Activated T-cell treated with anti-CD3 and anti-CD28 coated beads, Interleukin-2, amount 50 U/mL, for 24 hours (primary cell): Measurements from ENCODE around the gene GDPD4.

Experiments used
- DNase-seq: peaks from one replicate; pipeline ENCODE4 v3.0.0-alpha.2; 2020
- H3K27ac Mint-ChIP-seq: 2 replicates; pipeline ENCODE4 v1.8.0; 2020; ENCODE audit warnings: mild to moderate bottlenecking, mixed read lengths
- H3K27me3 Mint-ChIP-seq: 2 replicates; pipeline ENCODE4 v1.8.0; 2020; ENCODE audit warnings: mixed read lengths
- H3K36me3 Mint-ChIP-seq: 2 replicates; pipeline ENCODE4 v1.8.0; 2020; ENCODE audit warnings: low read depth, mixed read lengths
- H3K4me1 Mint-ChIP-seq: 2 replicates; pipeline ENCODE4 v1.8.0; 2020; ENCODE audit warnings: low read depth, mixed read lengths
- H3K4me3 Mint-ChIP-seq: 2 replicates; pipeline ENCODE4 v1.8.0; 2020; ENCODE audit warnings: mild to moderate bottlenecking, moderate library complexity, mixed read lengths
- H3K9me3 Mint-ChIP-seq: 2 replicates; pipeline ENCODE4 v1.8.0; 2020; ENCODE audit warnings: mixed read lengths

Gene GDPD4

DNA sequence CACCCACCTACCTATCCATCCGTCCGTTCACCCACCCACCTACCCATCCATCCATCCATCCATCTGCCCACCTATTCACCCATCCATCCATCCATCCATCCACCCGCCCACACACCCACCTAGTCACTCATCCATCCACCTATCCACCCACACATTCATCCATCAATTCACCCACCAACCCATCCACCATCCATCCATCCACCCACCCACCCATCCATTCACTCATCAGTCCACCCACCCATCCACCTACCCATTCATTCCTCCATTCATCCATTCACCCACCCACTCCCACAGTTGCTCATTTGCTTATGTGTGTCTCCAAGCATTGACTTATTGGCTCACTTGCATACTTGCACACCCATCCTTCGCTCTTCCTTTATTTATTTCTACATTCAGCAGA is 123.3 kb downstream of the GDPD4 start:
- Mint-ChIP-seq H3K36me3 (no peaks in the 10 kb centered on the region), H3K4me1 (no peaks in the 10 kb centered on the region), H3K4me3 (no peak overlapping the region), H3K27me3 (no peaks in the 10 kb centered on the region), H3K9me3 (peaks cover 3% of the 10 kb centered on the region), H3K27ac (no peak overlapping the region)
- no peak for DNase-seq

DNA sequence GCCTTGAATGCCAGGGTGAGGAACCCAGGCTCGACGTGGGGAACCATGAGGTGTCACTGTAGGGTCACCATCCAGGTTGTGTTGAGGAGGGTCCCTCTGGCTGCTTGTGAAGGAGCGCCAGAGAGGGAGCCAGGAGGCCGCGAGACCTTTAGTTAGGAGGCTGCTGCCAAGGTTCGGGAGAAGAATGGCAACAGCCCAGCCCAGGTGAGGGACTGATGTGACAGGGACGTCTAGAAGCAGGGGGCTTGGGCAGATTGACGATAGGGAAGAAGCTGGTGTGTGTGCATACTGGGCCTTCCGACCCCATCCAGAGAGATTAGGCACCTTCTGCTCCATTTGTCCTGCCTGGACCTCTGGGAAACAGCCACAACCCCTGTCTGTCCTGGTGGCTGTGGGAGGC is 124.5 kb downstream of the GDPD4 start:
- no peaks in the 10 kb centered on the region for H3K27me3 Mint-ChIP-seq
- DNase-seq = no peak
- H3K9me3 Mint-ChIP-seq = peaks cover 3% of the 10 kb centered on the region
- H3K36me3 Mint-ChIP-seq = no peaks in the 10 kb centered on the region
- no peak overlapping the region for H3K4me3 Mint-ChIP-seq
- no peak overlapping the region for H3K27ac Mint-ChIP-seq
- no peaks in the 10 kb centered on the region for H3K4me1 Mint-ChIP-seq

DNA sequence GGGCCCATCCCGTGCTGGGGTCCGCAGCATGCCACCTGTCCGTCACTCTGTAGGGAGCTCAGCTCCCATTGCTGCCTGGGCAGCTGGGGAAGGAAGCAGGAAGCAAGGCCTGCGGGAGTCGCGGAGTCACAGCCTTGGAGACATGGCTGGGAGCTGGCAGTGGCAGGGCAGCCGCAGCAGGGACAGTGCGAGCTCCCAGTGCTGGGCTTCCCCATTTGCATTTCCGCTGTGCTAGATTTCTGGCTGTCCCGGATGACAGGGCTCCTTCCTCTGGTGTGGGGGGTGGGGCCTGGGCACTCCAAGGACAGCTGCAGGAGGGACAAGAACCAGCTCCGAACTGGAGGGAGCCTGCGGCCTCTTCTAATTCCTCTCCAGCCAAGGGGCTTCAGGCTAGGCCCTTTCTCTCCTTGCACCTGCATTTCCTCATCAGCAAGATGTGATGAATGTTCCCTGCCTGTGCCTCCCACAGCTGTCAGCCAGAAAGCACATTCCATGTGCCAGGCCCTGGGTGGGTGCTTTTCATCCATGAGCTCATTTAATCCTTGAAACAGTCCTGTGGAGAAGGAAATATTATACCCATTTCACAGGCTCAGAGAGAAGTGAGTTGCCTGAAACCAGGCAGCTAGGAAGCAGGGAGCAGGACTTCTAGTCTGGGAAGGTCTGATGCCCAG is 125.5 kb downstream of the GDPD4 start:
- H3K4me3 Mint-ChIP-seq = no peak overlapping the region
- H3K4me1 Mint-ChIP-seq = no peaks in the 10 kb centered on the region
- DNase-seq = no peak
- H3K27ac Mint-ChIP-seq = no peak overlapping the region
- H3K27me3 Mint-ChIP-seq = no peaks in the 10 kb centered on the region
- H3K36me3 Mint-ChIP-seq = no peaks in the 10 kb centered on the region
- peaks cover 3% of the 10 kb centered on the region for H3K9me3 Mint-ChIP-seq

DNA sequence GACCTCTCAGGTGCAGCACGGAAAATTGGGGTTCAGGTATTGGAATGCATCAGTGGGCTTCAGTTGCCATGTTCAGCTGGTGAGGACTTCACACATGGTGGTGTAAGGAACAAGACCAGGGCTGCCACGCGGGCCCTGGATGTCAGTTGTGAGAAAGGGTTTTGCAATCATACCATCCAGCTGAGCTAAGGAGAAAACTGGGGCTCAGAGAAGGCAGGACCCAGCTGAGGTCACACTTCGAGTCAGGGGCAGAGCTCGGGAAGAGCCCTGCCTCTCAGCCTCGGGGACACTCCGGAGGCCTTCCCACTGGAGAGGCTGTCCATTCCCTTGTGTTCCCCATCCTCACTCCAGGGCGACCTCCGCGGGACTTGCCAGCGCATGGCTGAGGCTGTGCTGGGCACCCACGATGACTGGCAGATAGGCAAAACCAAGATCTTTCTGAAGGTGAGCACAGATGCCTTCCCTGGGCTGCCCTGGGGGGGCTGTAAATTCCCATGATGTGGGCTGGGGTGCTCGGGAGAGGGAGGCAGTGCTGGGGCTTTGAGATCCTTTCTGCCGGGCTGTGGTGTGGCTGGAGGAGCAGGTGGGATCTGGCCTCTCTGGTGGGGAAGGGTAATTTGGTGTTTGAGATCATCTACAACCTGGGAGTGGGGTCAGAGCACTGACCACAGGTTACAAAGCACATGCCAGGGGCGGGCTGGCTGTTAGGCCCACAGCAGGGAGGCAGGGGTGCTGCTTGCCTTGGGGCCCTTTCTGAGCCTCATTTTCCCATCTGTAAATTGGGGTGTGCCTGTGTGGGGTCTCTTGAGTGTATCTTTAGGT is 126.3 kb downstream of the GDPD4 start:
- Mint-ChIP-seq H3K4me1 (no peaks in the 10 kb centered on the region), H3K27me3 (no peaks in the 10 kb centered on the region), H3K36me3 (no peaks in the 10 kb centered on the region), H3K4me3 (no peak overlapping the region), H3K27ac (no peak overlapping the region), H3K9me3 (peaks cover 3% of the 10 kb centered on the region)
- no peak for DNase-seq

DNA sequence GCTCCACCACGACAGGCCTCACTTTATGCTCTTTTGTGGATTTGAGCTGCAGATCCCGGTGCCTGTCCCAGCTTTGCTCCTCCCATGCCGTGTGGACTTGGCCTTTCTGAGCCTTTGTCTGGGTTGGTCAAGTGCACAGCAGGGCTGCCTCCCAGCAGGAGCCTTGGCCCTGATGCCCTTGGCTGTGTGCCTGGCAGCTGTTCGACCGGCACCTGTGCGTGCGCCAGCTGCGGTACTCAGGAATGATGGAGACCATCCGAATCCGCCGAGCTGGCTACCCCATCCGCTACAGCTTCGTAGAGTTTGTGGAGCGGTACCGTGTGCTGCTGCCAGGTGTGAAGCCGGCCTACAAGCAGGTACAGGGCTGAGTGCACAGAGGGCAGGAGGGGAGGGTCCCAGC is 126.9 kb downstream of the GDPD4 start:
- Mint-ChIP-seq H3K27ac (no peak overlapping the region), H3K4me3 (no peak overlapping the region), H3K9me3 (peaks cover 3% of the 10 kb centered on the region), H3K27me3 (no peaks in the 10 kb centered on the region), H3K4me1 (no peaks in the 10 kb centered on the region), H3K36me3 (no peaks in the 10 kb centered on the region)
- DNase-seq = no peak

DNA sequence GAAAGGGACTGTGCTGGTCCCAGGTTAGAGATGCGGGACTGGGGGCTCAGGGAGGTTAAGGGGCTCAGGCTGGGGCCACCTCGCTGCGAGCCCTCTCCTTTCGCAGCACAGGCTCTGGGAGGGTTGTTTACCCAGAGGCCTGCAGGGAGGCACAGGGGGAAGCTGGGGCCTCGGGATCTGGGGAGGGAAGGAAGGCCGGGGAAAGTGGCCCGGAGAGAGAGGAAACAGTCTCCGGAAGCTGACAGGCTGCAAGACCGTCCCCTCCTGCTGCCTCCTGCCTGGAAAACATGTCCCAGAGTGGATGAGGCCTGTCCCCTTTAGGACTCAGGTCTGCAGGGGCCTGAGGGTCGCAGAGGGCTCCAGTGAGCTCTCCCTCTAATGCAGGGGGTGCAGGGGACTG is 128.0 kb downstream of the GDPD4 start:
- DNase-seq = no peak

DNA sequence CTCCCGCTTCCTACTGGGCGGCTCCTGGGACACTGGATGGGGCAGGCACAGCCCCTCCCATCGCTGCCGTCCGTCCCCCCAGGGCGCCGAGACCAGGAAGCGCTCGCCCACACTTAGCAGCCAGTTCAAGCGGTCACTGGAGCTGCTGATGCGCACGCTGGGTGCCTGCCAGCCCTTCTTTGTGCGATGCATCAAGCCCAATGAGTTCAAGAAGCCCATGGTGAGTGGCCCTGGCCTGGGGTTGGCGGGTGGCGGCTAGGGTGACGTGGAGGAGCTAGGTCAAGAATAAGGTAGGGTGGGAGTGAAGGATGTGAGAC is 128.9 kb downstream of the GDPD4 start:
- no peak for DNase-seq
- Mint-ChIP-seq H3K4me3 (no peak overlapping the region), H3K36me3 (no peaks in the 10 kb centered on the region), H3K4me1 (no peaks in the 10 kb centered on the region), H3K27me3 (no peaks in the 10 kb centered on the region), H3K27ac (no peak overlapping the region), H3K9me3 (no peaks in the 10 kb centered on the region)

More for the DNA sequence above, 128.0 kb downstream of the GDPD4 start:
- Mint-ChIP-seq H3K27ac (no peak overlapping the region), H3K27me3 (no peaks in the 10 kb centered on the region), H3K4me1 (no peaks in the 10 kb centered on the region), H3K36me3 (no peaks in the 10 kb centered on the region), H3K9me3 (peaks cover 3% of the 10 kb centered on the region), H3K4me3 (no peak overlapping the region)

DNA sequence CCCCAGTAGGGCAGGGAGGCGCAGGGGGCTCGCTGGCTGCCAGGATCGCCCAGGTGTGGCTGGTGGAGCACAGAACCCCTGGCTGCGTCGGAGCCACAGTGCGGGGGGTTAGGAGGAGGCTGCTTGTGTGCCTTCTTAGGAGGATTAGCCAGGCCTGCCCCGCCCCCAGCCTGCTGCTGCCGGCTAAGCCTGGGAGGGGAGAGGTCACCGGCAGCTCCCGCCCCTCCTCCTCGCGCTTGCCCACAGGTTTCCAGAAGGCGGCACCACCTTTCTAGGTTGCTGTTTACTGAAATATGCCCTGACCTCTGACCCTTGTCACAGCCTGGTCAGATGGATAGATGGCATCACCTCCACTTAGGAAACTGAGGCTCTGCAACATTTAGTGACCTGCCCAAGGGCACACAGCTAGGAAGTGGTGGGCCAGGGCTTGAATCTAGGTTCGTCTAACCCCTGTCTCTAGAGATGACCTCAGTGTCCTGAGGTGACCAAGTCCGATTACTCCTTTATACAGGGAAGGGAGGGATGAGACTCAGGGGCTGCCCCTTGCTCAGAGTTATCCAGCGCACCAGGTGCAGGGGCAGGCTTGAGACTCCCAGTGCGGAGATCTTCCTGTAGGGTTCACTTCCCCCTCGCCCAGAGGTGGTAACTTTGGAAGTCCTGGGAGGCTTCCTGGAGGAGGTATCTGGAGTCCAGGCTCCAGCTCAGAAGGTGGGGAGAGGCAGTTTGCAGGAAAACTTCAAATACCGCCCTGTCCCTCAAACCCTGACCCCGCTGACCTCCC is 129.4 kb downstream of the GDPD4 start:
- Mint-ChIP-seq H3K4me3 (no peak overlapping the region), H3K27me3 (no peaks in the 10 kb centered on the region), H3K36me3 (no peaks in the 10 kb centered on the region), H3K27ac (no peak overlapping the region), H3K4me1 (no peaks in the 10 kb centered on the region), H3K9me3 (no peaks in the 10 kb centered on the region)
- DNase-seq = no peak

DNA sequence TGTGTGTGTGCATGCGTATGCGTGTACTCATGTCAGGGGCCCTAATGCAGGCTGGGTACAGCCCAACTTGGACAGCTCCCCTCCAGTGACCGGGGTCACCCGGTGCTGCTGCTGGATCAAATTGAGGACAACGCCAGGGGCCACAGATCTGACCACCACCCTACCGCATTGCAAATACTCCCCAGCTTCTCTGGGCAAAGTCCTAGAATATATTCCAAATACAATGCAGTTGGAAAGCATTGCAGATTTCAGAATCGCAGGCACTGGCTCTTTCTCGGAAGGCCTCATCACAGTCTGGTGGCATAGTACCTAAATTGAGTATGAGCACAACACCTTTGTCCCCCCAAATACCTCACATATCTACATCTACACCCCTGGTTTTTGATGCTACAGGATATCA is 130.2 kb downstream of the GDPD4 start:
- H3K27ac Mint-ChIP-seq = no peak overlapping the region
- DNase-seq = no peak
- H3K36me3 Mint-ChIP-seq = no peaks in the 10 kb centered on the region
- no peaks in the 10 kb centered on the region for H3K9me3 Mint-ChIP-seq
- H3K4me1 Mint-ChIP-seq = no peaks in the 10 kb centered on the region
- H3K27me3 Mint-ChIP-seq = no peaks in the 10 kb centered on the region
- H3K4me3 Mint-ChIP-seq = no peak overlapping the region

DNA sequence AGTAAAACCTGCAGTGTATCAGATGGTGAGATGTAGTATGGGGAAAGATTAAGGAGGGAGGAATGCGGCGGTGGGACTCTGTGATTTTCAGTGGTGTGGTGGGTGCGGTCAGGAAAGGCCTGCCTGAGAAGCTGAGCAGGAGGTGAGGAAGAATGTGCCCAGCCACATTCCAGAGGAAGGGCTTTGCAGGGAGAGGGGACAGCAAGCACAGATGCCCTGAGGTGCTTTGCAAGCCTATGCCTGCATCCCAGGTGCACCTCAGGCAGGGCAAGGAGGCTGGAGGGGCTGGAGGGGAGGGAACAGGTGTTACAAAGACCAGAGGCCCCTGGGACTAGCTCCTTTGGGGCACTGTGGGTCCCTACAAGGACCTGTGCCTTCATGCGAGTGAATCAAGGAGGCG is 131.4 kb downstream of the GDPD4 start:
- Mint-ChIP-seq H3K27me3 (no peaks in the 10 kb centered on the region), H3K36me3 (no peaks in the 10 kb centered on the region), H3K4me3 (no peak overlapping the region), H3K4me1 (no peaks in the 10 kb centered on the region), H3K9me3 (no peaks in the 10 kb centered on the region), H3K27ac (no peak overlapping the region)
- DNase-seq = no peak

DNA sequence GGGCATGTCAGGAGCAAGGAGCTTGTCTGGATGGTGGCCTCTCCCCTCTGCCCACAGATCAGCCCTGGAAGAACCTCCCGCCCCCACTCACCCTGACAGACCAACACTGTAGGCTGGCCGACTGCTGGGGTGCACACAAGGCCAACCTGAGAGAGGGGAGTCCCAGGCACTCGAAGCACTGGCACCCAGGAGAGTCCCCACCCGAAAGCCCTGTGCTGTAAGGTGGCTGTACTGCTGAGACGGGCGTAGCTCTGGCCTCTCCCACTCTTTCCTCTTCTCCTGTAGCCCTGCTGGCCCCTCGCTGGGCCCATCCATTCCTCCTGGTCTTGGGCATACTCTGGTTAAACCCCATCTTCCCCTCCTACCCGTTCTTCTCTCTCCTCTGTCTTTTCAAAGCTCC is 133.7 kb downstream of the GDPD4 start:
- Mint-ChIP-seq H3K36me3 (no peaks in the 10 kb centered on the region), H3K9me3 (no peaks in the 10 kb centered on the region), H3K27me3 (no peaks in the 10 kb centered on the region), H3K4me3 (no peak overlapping the region), H3K4me1 (no peaks in the 10 kb centered on the region), H3K27ac (no peak overlapping the region)
- no peak for DNase-seq

DNA sequence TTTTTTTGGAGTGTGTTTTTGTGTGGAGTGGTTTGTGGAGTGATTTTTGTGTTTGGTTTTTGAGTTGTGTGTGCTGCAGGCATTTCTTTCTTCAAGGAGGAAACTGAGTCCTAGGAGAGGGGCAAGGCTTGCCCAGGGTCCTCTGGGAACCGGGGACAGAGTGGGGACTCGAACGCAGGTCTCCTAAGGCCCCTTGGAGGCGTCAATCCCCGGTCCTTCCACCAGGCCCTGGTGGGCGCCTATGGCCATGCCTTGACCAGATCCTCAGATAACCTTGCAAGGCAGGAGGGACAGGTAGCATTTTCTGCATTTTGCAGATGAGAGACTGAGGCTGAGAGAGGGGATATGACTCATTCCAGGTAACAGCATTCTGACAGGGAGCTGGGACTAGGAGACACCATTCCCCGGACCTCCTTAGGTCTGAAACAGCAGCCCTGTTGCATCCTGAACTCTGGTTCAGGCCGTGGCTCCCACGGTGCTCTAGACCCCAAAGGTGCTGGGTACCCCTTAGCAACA is 134.3 kb downstream of the GDPD4 start:
- Mint-ChIP-seq H3K36me3 (no peaks in the 10 kb centered on the region), H3K27ac (no peak overlapping the region), H3K27me3 (no peaks in the 10 kb centered on the region), H3K9me3 (no peaks in the 10 kb centered on the region), H3K4me1 (no peaks in the 10 kb centered on the region), H3K4me3 (no peak overlapping the region)
- DNase-seq = no peak
